Activated CD8-positive, alpha-beta memory T cell treated with anti-CD3 and anti-CD28 coated beads for 36 hours (primary cell): ENCODE measurements around the gene CELA2A. TPM values are rescaled to one million over a fixed set of nuclear protein-coding genes. Genes with fewer than 3 reads are reported as not detected.
"Not testable (repeated sequence)": the region's sequence is repeated elsewhere in the genome, so short reads cannot be mapped to it uniquely, and the experiment has no call there.

Source experiments
- CTCF ChIA-PET: fragments of 350-600 bp; sonication (Branson Sonifier 250); formaldehyde crosslinking; loops from one replicate; lab custom pipeline; 2021; ENCODE audit warnings: antibody characterized with exemption; lab: Charles Lee
- POLR2A ChIA-PET: fragments of 350-600 bp; sonication (Branson Sonifier 250); formaldehyde crosslinking; loops from one replicate; lab custom pipeline; 2021; ENCODE audit warnings: antibody characterized with exemption; lab: Charles Lee
- total RNA-seq, 2 experiments: library from RNA; stranded (reverse); gene quantifications; one replicate each; pipeline ENCODE4 v1.2.3, GENCODE V29; 2021

Gene CELA2A
- total RNA-seq, 2 experiments from 2014 or later: not detected

DNA sequence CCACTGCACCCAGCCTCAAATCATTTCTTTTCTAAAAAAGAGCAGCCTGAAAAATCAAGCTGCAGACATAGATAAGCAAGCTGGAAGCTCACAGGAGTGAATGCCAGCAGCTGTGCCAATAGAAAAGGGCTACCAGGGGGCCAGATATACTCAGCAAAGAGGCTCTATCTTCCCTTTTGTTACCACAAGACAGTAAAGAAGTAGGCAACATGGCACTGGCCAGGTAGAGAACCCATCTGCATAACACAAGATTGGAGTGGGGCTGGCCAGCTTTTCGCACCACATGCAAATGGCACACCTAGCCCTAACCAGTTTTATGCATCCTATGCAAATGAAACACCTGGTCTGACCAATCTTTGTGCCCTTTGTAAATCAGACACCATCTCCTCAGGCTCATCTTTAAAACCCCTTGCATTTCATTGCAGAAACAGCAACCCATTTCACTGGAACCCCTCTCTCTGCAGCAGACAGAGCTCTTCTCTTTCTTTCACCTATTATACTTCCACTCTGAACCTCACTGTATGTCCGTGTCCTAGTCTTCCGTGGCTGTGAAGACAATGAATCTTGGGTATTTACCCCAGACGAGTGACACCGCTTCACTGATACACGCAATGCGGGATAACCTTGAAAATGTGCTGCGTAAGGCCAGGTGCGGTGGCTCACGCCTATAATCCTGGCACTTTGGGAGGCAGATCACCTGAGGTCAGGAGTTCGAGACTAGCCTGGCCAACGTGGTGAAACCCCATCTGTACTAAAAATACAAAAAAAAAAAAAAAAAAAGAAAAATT, 52.4 kb downstream of the CELA2A start:
- CTCF ChIA-PET: no interaction called here
- POLR2A ChIA-PET: no interaction called here

- ChIA-PET POLR2A (no interaction called here), CTCF (no interaction called here)
Measured at GRCh38 chr1:15509586-15509985, 53.1 kb downstream of the CELA2A start.

DNA sequence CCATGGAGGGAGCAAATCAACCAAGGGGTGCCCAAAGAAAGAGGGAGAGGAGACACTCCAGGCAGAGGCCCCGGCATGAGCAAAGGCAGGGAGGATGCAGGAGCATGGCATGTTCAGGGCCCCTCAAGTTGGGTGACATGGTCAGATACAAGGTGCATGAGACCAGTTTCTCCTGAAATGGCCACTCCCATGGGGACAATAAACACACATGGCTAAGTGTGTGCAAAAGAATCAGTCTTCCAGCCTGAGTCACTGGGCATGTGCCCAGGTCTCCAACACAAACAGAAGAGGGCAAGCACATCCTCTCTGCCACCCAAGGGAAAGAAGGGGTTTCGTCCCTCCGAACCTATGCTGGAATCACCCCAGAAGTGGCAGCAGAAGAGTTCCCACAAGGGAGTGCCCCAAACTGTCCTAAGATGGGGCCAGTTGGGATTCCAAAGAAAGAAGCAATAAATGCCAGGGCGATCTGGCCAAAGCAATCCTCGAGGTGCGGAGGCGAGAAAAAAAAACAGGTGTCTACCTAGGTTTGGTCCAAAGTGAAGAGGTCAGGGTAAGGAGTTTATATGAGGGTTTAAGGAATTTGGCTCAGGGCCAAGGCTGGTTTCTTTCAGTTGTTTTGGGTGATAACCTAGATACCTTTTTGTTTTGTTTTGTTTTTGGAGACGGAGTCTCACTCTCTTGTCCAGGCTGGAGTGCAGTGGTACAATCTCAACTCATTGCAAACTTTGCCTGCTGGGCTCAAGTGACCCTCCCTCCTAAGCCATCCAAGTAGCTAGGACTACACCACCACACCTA, 54.3 kb downstream of the CELA2A start:
- ChIA-PET CTCF (no interaction called here), POLR2A (no interaction called here)

GRCh38 chr1:15513192-15513591, 56.7 kb downstream of the CELA2A start:
- CTCF ChIA-PET: interaction anchor here (0.6 kb wide), 2 partner anchors 10 to 48 kb away, joined by 3 read pairs; no protein-coding TSS in a partner anchor
- POLR2A ChIA-PET: no interaction called here

- CTCF ChIA-PET: no interaction called here
- POLR2A ChIA-PET: no interaction called here
Measured at GRCh38 chr1:15513919-15514318, 57.4 kb downstream of the CELA2A start.

GRCh38 chr1:15514557-15514956, 58.0 kb downstream of the CELA2A start:
- POLR2A ChIA-PET: interaction anchor here (0.6 kb wide), 1 partner anchor 319 kb away, joined by 5 read pairs; no protein-coding TSS in a partner anchor
- CTCF ChIA-PET: not testable (repeated sequence)

DNA sequence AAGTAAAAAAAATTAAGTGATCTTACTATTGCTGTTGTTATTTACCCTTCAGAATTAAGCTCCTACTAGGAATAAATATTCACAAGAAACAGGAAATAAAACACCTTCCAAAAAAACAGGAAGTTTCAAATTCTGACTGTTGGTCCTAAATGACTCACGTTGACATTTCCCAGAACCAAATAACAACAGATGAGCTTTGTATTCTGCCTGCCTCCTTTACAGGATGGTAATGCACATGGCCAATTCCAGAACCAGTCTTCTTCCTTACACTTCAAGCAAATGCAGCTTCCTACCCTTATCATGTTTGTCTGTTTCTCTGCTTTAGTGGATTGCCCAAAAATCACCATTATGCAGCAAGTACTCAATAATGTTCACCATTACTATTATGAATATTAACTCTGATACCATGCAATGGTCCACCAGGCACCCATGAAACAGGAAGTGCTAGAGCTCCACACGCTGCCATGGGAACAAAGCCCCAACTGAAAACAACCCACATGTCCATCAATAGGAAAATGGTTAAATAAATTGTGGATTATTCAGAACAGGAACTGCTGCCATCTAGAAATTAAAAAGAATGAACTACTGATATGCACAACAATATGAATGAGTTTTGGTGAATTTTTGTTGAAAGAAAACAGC, 58.6 kb downstream of the CELA2A start:
- ChIA-PET POLR2A (interaction anchor here (0.6 kb wide), 1 partner anchor 319 kb away, joined by 5 read pairs; no protein-coding TSS in a partner anchor), CTCF (no interaction called here)

DNA sequence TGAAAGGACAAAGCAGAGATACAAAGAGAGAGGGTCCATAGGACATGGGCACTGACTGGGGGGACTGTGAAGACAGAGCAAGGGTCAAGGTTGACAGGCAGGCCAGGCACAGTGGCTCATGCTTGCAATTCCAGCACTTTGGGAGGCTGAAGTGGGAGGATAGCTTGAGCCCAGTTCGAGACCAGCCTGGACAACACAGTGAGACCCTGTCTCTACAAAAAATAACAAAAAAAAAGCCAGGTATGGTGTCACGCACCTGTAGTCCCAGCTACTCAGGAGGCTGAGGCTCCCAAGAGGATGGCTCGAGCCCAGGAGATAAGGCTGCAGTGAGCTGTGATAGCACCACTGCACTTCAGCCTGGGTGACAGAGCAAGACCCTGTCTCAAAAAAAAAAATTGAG, 63.1 kb downstream of the CELA2A start:
- CTCF ChIA-PET: no interaction called here

GRCh38 chr1:15521206-15521906, 64.8 kb downstream of the CELA2A start:
- POLR2A ChIA-PET, CTCF ChIA-PET: not testable (repeated sequence)

More for the DNA sequence above, 63.1 kb downstream of the CELA2A start:
- POLR2A ChIA-PET: no interaction called here

Other genes starting within 250 kb of the CELA2A start
- under 1 TPM in 1 of 2 experiments, not detected in 1; 0.38 TPM for gene FHAD1, start 209.5 kb upstream of the CELA2A start, total RNA-seq
- gene EFHD2, start 46.8 kb upstream of the CELA2A start, total RNA-seq: 10 to 100 TPM; 66.8 to 67.5 TPM
- not detected for gene CTRC, start 18.3 kb upstream of the CELA2A start, total RNA-seq
- gene CELA2B, start 19.4 kb downstream of the CELA2A start, total RNA-seq: not detected
- gene CASP9, start 67.5 kb downstream of the CELA2A start, total RNA-seq: 1 to 10 TPM; 8.3 to 9.2 TPM
- gene DNAJC16, start 70.1 kb downstream of the CELA2A start, total RNA-seq: 10 to 100 TPM; 17.1 to 17.4 TPM
- gene AGMAT, start 128.3 kb downstream of the CELA2A start, total RNA-seq: 10 to 100 TPM; 19.6 to 20.3 TPM
- 10 to 100 TPM; 45.2 to 47.1 TPM for gene DDI2, start 160.7 kb downstream of the CELA2A start, total RNA-seq
- 10 to 100 TPM; 52.0 to 53.8 TPM for gene PLEKHM2, start 227.6 kb downstream of the CELA2A start, total RNA-seq